ENCODE measurements around the gene CSTPP1.

- TF ChIP-seq CTCF (IDR thresholded peaks at IDR 0.05; ENCODE audit: low read depth, low read length, poor library complexity, severe bottlenecking), result no peak
- TF ChIP-seq EZH2phosphoT487 (IDR thresholded peaks at IDR 0.05; ENCODE audit: borderline replicate concordance, low read length), result no peak
These were observed 215.8 kb downstream of the CSTPP1 start for GRCh38 chr11:47152126-47152952.

Data from DOHH2 (cell line).